ENCODE measurements around the gene MBOAT2.

Gene MBOAT2

GRCh38 chr2:9030190-9030589 lies 26.7 kb upstream of the MBOAT2 start:
- Histone ChIP-seq H4K12ac (ENCODE audit: low read depth, low read length) (no peak overlapping the region), H4K91ac (ENCODE audit: low read depth, low read length) (no peak overlapping the region), H4K8ac (ENCODE audit: low read depth, low read length) (no peak overlapping the region), H3K14ac (ENCODE audit: low read length) (no peak overlapping the region), H3K4me1 (ENCODE audit: control insufficient read depth in 1 of 2, insufficient read depth in 2 of 2, low read length in 2 of 2) (peaks cover 0 to 2% of the 10 kb centered on the region in 2 experiments), H3K79me2 (ENCODE audit: control insufficient read depth, insufficient read depth, low read length, poor library complexity) (no peaks in the 10 kb centered on the region), H3K4me3 (ENCODE audit: low read depth, low read length) (no peak overlapping the region), H3K27me3 (ENCODE audit: insufficient read depth, low read length) (no peaks in the 10 kb centered on the region), H3K79me1 (ENCODE audit: low read length) (no peaks in the 10 kb centered on the region), H3K9ac (ENCODE audit: low read length) (no peak overlapping the region), H2AFZ (ENCODE audit: insufficient read depth, low read length, poor library complexity) (no peak overlapping the region), H3K9me3 (ENCODE audit: insufficient read depth, low read depth, low read length) (no peaks in the 10 kb centered on the region), H3K4me2 (ENCODE audit: low read length) (no peak overlapping the region), H2BK5ac (ENCODE audit: low read depth, low read length, poor library complexity) (no peak overlapping the region), H2BK12ac (ENCODE audit: low read length) (no peak overlapping the region), H3K27ac (ENCODE audit: low read depth, low read length) (no peak overlapping the region), H2AK5ac (ENCODE audit: low read length) (no peak overlapping the region), H3K18ac (ENCODE audit: low read length) (no peak overlapping the region), H3K4ac (ENCODE audit: low read depth, low read length) (no peak overlapping the region), H3K23ac (ENCODE audit: low read length) (no peak overlapping the region), H3K36me3 (ENCODE audit: control insufficient read depth in 1 of 2, insufficient read depth in 2 of 2, low read length in 2 of 2) (no peaks in the 10 kb centered on the region), H2BK120ac (ENCODE audit: insufficient read depth, low read length, poor library complexity) (no peak overlapping the region)
- WGBS (ENCODE audit: extremely low coverage, insufficient coverage, insufficient read length), result no CpG with 5 or more reads among the region's 6 CpGs
- no peak for DNase-seq

- no peak overlapping the region for H2AK5ac ChIP-seq (ENCODE audit: low read length)
- no peak for DNase-seq
- H2BK5ac ChIP-seq (ENCODE audit: low read depth, low read length, poor library complexity), result no peak overlapping the region
- H3K36me3 ChIP-seq (ENCODE audit: control insufficient read depth in 1 of 2, insufficient read depth in 2 of 2, low read length in 2 of 2), result no peaks in the 10 kb centered on the region
- H2BK120ac ChIP-seq (ENCODE audit: insufficient read depth, low read length, poor library complexity), result no peak overlapping the region
- H3K27me3 ChIP-seq (ENCODE audit: insufficient read depth, low read length), result no peaks in the 10 kb centered on the region
- no peak overlapping the region for H3K27ac ChIP-seq (ENCODE audit: low read depth, low read length)
- no peak overlapping the region for H4K8ac ChIP-seq (ENCODE audit: low read depth, low read length)
- no peak overlapping the region for H2AFZ ChIP-seq (ENCODE audit: insufficient read depth, low read length, poor library complexity)
- H2BK12ac ChIP-seq (ENCODE audit: low read length), result no peak overlapping the region
- H3K18ac ChIP-seq (ENCODE audit: low read length), result no peak overlapping the region
- no peaks in the 10 kb centered on the region for H3K9me3 ChIP-seq (ENCODE audit: insufficient read depth, low read depth, low read length)
- no peak overlapping the region for H3K14ac ChIP-seq (ENCODE audit: low read length)
- H3K4me3 ChIP-seq (ENCODE audit: low read depth, low read length), result no peak overlapping the region
- WGBS (ENCODE audit: extremely low coverage, insufficient coverage, insufficient read length), result no CpG with 5 or more reads among the region's 4 CpGs
- H3K9ac ChIP-seq (ENCODE audit: low read length), result no peak overlapping the region
- H3K4me2 ChIP-seq (ENCODE audit: low read length), result no peak overlapping the region
- no peaks in the 10 kb centered on the region for H3K79me2 ChIP-seq (ENCODE audit: control insufficient read depth, insufficient read depth, low read length, poor library complexity)
- H4K12ac ChIP-seq (ENCODE audit: low read depth, low read length), result no peak overlapping the region
- no peak overlapping the region for H4K91ac ChIP-seq (ENCODE audit: low read depth, low read length)
- no peaks in the 10 kb centered on the region for H3K79me1 ChIP-seq (ENCODE audit: low read length)
- H3K4me1 ChIP-seq (ENCODE audit: control insufficient read depth in 1 of 2, insufficient read depth in 2 of 2, low read length in 2 of 2), result peaks cover 0 to 2% of the 10 kb centered on the region in 2 experiments
- no peak overlapping the region for H3K4ac ChIP-seq (ENCODE audit: low read depth, low read length)
- H3K23ac ChIP-seq (ENCODE audit: low read length), result no peak overlapping the region
Measured at GRCh38 chr2:9029721-9030120, 26.2 kb upstream of the MBOAT2 start.

GRCh38 chr2:9027884-9028283 lies 24.4 kb upstream of the MBOAT2 start:
- no peak overlapping the region for H3K27ac ChIP-seq (ENCODE audit: low read depth, low read length)
- DNase-seq, result no peak
- no peaks in the 10 kb centered on the region for H3K36me3 ChIP-seq (ENCODE audit: control insufficient read depth in 1 of 2, insufficient read depth in 2 of 2, low read length in 2 of 2)
- no peak overlapping the region for H2BK12ac ChIP-seq (ENCODE audit: low read length)
- no CpG with 5 or more reads among the region's 4 CpGs for WGBS (ENCODE audit: extremely low coverage, insufficient coverage, insufficient read length)
- no peak overlapping the region for H3K4ac ChIP-seq (ENCODE audit: low read depth, low read length)
- H3K27me3 ChIP-seq (ENCODE audit: insufficient read depth, low read length), result no peaks in the 10 kb centered on the region
- H3K4me2 ChIP-seq (ENCODE audit: low read length), result no peak overlapping the region
- H4K8ac ChIP-seq (ENCODE audit: low read depth, low read length), result no peak overlapping the region
- H4K12ac ChIP-seq (ENCODE audit: low read depth, low read length), result no peak overlapping the region
- H3K23ac ChIP-seq (ENCODE audit: low read length), result no peak overlapping the region
- H3K79me2 ChIP-seq (ENCODE audit: control insufficient read depth, insufficient read depth, low read length, poor library complexity), result no peaks in the 10 kb centered on the region
- no peak overlapping the region for H2AFZ ChIP-seq (ENCODE audit: insufficient read depth, low read length, poor library complexity)
- H3K9me3 ChIP-seq (ENCODE audit: insufficient read depth, low read depth, low read length), result no peaks in the 10 kb centered on the region
- H3K79me1 ChIP-seq (ENCODE audit: low read length), result no peaks in the 10 kb centered on the region
- H4K91ac ChIP-seq (ENCODE audit: low read depth, low read length), result no peak overlapping the region
- H3K18ac ChIP-seq (ENCODE audit: low read length), result no peak overlapping the region
- no peak overlapping the region for H3K4me3 ChIP-seq (ENCODE audit: low read depth, low read length)
- no peak overlapping the region for H2BK5ac ChIP-seq (ENCODE audit: low read depth, low read length, poor library complexity)
- H2BK120ac ChIP-seq (ENCODE audit: insufficient read depth, low read length, poor library complexity), result no peak overlapping the region
- H3K9ac ChIP-seq (ENCODE audit: low read length), result no peak overlapping the region
- peaks cover 0 to 2% of the 10 kb centered on the region in 2 experiments for H3K4me1 ChIP-seq (ENCODE audit: control insufficient read depth in 1 of 2, insufficient read depth in 2 of 2, low read length in 2 of 2)
- H2AK5ac ChIP-seq (ENCODE audit: low read length), result no peak overlapping the region
- no peak overlapping the region for H3K14ac ChIP-seq (ENCODE audit: low read length)

DNA sequence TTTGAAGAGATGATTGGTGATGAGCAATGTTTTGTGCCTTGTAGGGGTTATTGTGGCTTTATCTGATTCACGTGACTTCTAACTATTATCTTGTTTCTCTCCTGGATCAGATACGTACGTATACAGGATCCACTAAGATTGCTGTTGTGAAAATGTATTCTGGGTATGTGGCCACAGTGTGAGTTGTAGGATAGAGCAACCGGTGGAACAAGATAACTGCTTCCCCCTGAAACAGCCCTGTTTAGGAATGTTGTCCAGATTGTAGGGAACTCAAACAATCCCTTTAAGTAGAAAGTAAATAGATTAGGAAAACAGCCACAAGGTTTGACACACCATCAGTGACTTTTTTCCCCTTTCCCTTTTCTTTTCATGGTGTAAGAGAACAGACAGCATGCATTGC lies 22.3 kb upstream of the MBOAT2 start:
- Histone ChIP-seq H3K27me3 (ENCODE audit: insufficient read depth, low read length) (no peaks in the 10 kb centered on the region), H3K36me3 (ENCODE audit: control insufficient read depth in 1 of 2, insufficient read depth in 2 of 2, low read length in 2 of 2) (no peaks in the 10 kb centered on the region), H3K27ac (ENCODE audit: low read depth, low read length) (no peak overlapping the region), H3K9ac (ENCODE audit: low read length) (no peak overlapping the region), H2AK5ac (ENCODE audit: low read length) (no peak overlapping the region), H3K79me2 (ENCODE audit: control insufficient read depth, insufficient read depth, low read length, poor library complexity) (no peaks in the 10 kb centered on the region), H3K9me3 (ENCODE audit: insufficient read depth, low read depth, low read length) (no peaks in the 10 kb centered on the region), H3K4me2 (ENCODE audit: low read length) (no peak overlapping the region), H3K79me1 (ENCODE audit: low read length) (no peaks in the 10 kb centered on the region), H2BK120ac (ENCODE audit: insufficient read depth, low read length, poor library complexity) (no peak overlapping the region), H4K12ac (ENCODE audit: low read depth, low read length) (no peak overlapping the region), H3K4ac (ENCODE audit: low read depth, low read length) (no peak overlapping the region), H2BK12ac (ENCODE audit: low read length) (no peak overlapping the region), H4K8ac (ENCODE audit: low read depth, low read length) (no peak overlapping the region), H4K91ac (ENCODE audit: low read depth, low read length) (no peak overlapping the region), H3K23ac (ENCODE audit: low read length) (no peak overlapping the region), H2BK5ac (ENCODE audit: low read depth, low read length, poor library complexity) (no peak overlapping the region), H2AFZ (ENCODE audit: insufficient read depth, low read length, poor library complexity) (no peak overlapping the region), H3K14ac (ENCODE audit: low read length) (no peak overlapping the region), H3K4me1 (ENCODE audit: control insufficient read depth in 1 of 2, insufficient read depth in 2 of 2, low read length in 2 of 2) (peaks cover 0 to 2% of the 10 kb centered on the region in 2 experiments), H3K4me3 (ENCODE audit: low read depth, low read length) (no peak overlapping the region), H3K18ac (ENCODE audit: low read length) (no peak overlapping the region)
- WGBS (ENCODE audit: extremely low coverage, insufficient coverage, insufficient read length), result no CpG with 5 or more reads among the region's 4 CpGs
- peak; percentile 72 to 95 for DNase-seq
